Loucy (cell line): ENCODE data around the gene ADSL.

Experiments used
- EZH2phosphoT487 ChIP-seq: fragments of 200-600 bp; IDR thresholded peaks from 2 replicates; pipeline ENCODE4 v1.6.1; 2018; ENCODE audit warnings: antibody characterized with exemption, mild to moderate bottlenecking, moderate library complexity, borderline replicate concordance
- TF ChIP-seq, protein P1 (sequence below): fragments of 200-600 bp; sonication (generic); conservative IDR thresholded peaks from 2 replicates; pipeline ENCODE4 v1.5.1; 2014; ENCODE audit warnings: mild to moderate bottlenecking, antibody characterized with exemption, low read length

DNA sequence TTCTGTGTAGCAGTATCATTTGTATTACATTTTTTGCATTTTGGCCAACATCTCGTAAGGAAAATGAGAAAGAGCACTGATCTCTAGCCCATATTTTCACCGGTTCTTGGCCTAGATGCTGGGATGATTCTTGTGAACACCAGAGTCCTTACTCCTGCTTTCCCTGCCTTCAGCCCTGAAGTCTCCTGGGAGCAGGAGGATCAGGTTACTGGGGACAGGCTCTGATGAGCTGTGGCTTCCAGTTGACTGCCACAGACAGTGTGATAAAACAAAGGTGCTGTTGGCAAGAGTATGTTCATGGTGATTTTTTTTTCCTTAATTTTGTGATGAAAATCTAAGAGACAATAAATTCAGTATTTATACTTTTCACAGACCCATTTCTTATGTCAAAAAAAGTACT is 34.2 kb upstream of the ADSL start:
- TF ChIP-seq, protein P1, sequence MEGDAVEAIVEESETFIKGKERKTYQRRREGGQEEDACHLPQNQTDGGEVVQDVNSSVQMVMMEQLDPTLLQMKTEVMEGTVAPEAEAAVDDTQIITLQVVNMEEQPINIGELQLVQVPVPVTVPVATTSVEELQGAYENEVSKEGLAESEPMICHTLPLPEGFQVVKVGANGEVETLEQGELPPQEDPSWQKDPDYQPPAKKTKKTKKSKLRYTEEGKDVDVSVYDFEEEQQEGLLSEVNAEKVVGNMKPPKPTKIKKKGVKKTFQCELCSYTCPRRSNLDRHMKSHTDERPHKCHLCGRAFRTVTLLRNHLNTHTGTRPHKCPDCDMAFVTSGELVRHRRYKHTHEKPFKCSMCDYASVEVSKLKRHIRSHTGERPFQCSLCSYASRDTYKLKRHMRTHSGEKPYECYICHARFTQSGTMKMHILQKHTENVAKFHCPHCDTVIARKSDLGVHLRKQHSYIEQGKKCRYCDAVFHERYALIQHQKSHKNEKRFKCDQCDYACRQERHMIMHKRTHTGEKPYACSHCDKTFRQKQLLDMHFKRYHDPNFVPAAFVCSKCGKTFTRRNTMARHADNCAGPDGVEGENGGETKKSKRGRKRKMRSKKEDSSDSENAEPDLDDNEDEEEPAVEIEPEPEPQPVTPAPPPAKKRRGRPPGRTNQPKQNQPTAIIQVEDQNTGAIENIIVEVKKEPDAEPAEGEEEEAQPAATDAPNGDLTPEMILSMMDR: no peak
- no peak for TF ChIP-seq EZH2phosphoT487
